ES-I3 (cell line): ENCODE results near the gene BCAS4.
"Not testable (repeated sequence)": the region's sequence is repeated elsewhere in the genome, so short reads cannot be mapped to it uniquely, and the experiment has no call there.

Experiments
- H3K36me3 ChIP-seq: 2 replicates; pipeline ENCODE4 v1.6.1; 2013; ENCODE audit warnings: mild to moderate bottlenecking, low read length, control low read depth, moderate library complexity; ENCODE audit not compliant: insufficient read depth
- H3K4me1 ChIP-seq: 2 replicates; pipeline ENCODE4 v1.6.1; 2013; ENCODE audit warnings: mild to moderate bottlenecking, control low read depth, low read length; ENCODE audit not compliant: insufficient read depth
- H3K9ac ChIP-seq: 2 replicates; pipeline ENCODE4 v1.6.1; 2013; ENCODE audit warnings: low read depth, mild to moderate bottlenecking, low read length, moderate library complexity
- H3K9me3 ChIP-seq: 2 replicates; pipeline ENCODE4 v1.6.1; 2013; ENCODE audit warnings: mild to moderate bottlenecking, low read length, moderate library complexity; ENCODE audit not compliant: control insufficient read depth, insufficient read depth

The BCAS4 gene

GRCh38 chr20:50763550-50764458 is 31.1 kb upstream of the BCAS4 start:
- peaks cover 33% of the 10 kb centered on the region for H3K4me1 ChIP-seq
- not testable (repeated sequence) for H3K9me3 ChIP-seq, H3K9ac ChIP-seq, H3K36me3 ChIP-seq

GRCh38 chr20:50765251-50765650 is 29.6 kb upstream of the BCAS4 start:
- H3K9me3 ChIP-seq, H3K9ac ChIP-seq, H3K36me3 ChIP-seq: not testable (repeated sequence)
- peaks cover 33% of the 10 kb centered on the region for H3K4me1 ChIP-seq

GRCh38 chr20:50765674-50766073 is 29.2 kb upstream of the BCAS4 start:
- peaks cover 33% of the 10 kb centered on the region for H3K4me1 ChIP-seq
- no peaks in the 10 kb centered on the region for H3K36me3 ChIP-seq
- no peak overlapping the region for H3K9ac ChIP-seq

GRCh38 chr20:50766955-50767809 is 27.7 kb upstream of the BCAS4 start:
- peaks cover 21% of the 10 kb centered on the region; the same call in 1 of the 2 replicates for H3K4me1 ChIP-seq

More at GRCh38 chr20:50765674-50766073, 29.2 kb upstream of the BCAS4 start:
- H3K9me3 ChIP-seq, result no peaks in the 10 kb centered on the region

GRCh38 chr20:50768991-50769390 is 25.9 kb upstream of the BCAS4 start:
- H3K9ac ChIP-seq, H3K9me3 ChIP-seq, H3K36me3 ChIP-seq: not testable (repeated sequence)
- peaks cover 13% of the 10 kb centered on the region; the same call in 1 of the 2 replicates for H3K4me1 ChIP-seq

More at GRCh38 chr20:50766955-50767809, 27.7 kb upstream of the BCAS4 start:
- H3K9me3 ChIP-seq, H3K36me3 ChIP-seq, H3K9ac ChIP-seq: not testable (repeated sequence)

- not testable (repeated sequence) for H3K9ac ChIP-seq, H3K36me3 ChIP-seq, H3K9me3 ChIP-seq
- H3K4me1 ChIP-seq, result peaks cover 10% of the 10 kb centered on the region; the same call in 1 of the 2 replicates
Observed at GRCh38 chr20:50769551-50770085, 25.2 kb upstream of the BCAS4 start.

GRCh38 chr20:50771419-50772080 is 23.3 kb upstream of the BCAS4 start:
- H3K9ac ChIP-seq, H3K36me3 ChIP-seq, H3K9me3 ChIP-seq: not testable (repeated sequence)
- H3K4me1 ChIP-seq, result peaks cover 10% of the 10 kb centered on the region; the same call in 1 of the 2 replicates

- Histone ChIP-seq H3K4me1 (peaks cover 3% of the 10 kb centered on the region; the same call in 1 of the 2 replicates), H3K9ac (no peak overlapping the region), H3K36me3 (no peaks in the 10 kb centered on the region), H3K9me3 (no peaks in the 10 kb centered on the region)
Observed at GRCh38 chr20:50772420-50773185, 22.3 kb upstream of the BCAS4 start.

GRCh38 chr20:50774515-50774914 is 20.3 kb upstream of the BCAS4 start:
- Histone ChIP-seq H3K4me1 (no peaks in the 10 kb centered on the region; the same call in 1 of the 2 replicates), H3K9ac (no peak overlapping the region), H3K36me3 (no peaks in the 10 kb centered on the region), H3K9me3 (no peaks in the 10 kb centered on the region)

- no peaks in the 10 kb centered on the region for H3K9me3 ChIP-seq
- H3K9ac ChIP-seq, result no peak overlapping the region
- H3K4me1 ChIP-seq, result no peaks in the 10 kb centered on the region
- no peaks in the 10 kb centered on the region for H3K36me3 ChIP-seq
Observed at GRCh38 chr20:50776122-50776817, 18.6 kb upstream of the BCAS4 start.

- no peaks in the 10 kb centered on the region for H3K36me3 ChIP-seq
- H3K9me3 ChIP-seq, result no peaks in the 10 kb centered on the region
- H3K4me1 ChIP-seq, result no peaks in the 10 kb centered on the region
- no peak overlapping the region for H3K9ac ChIP-seq
Observed at GRCh38 chr20:50777373-50777772, 17.5 kb upstream of the BCAS4 start.

- H3K36me3 ChIP-seq, H3K9ac ChIP-seq, H3K4me1 ChIP-seq, H3K9me3 ChIP-seq: not testable (repeated sequence)
Observed at GRCh38 chr20:50778994-50779393, 15.9 kb upstream of the BCAS4 start.

- Histone ChIP-seq H3K36me3 (no peaks in the 10 kb centered on the region), H3K9me3 (0 out of 2 replicates have a peak, but pooled peaks cover 6% of the 10 kb centered on the region), H3K9ac (no peak overlapping the region), H3K4me1 (peaks cover 2% of the 10 kb centered on the region; the same call in 1 of the 2 replicates)
Observed at GRCh38 chr20:50783390-50783789, 11.5 kb upstream of the BCAS4 start.
